Ecto neural progenitor cell (in vitro differentiated cells): Measurements from ENCODE around the gene ITPKB.

Experiments
- DNase-seq: peaks from one replicate; pipeline ENCODE4 v3.0.0-alpha.2; 2018; ENCODE audit warnings: low spot score

ITPKB gene

GRCh38 chr1:226704169-226704937, 34.7 kb downstream of the ITPKB start:
- no peak for DNase-seq

GRCh38 chr1:226702957-226703831, 35.9 kb downstream of the ITPKB start:
- DNase-seq, result peak; percentile 85

GRCh38 chr1:226702318-226702956, 36.6 kb downstream of the ITPKB start:
- no peak for DNase-seq

GRCh38 chr1:226700861-226701260, 38.2 kb downstream of the ITPKB start:
- no peak for DNase-seq

- no peak for DNase-seq
Observed at GRCh38 chr1:226699166-226699565, 39.9 kb downstream of the ITPKB start.

- DNase-seq, result no peak
Observed at GRCh38 chr1:226698659-226699058, 40.4 kb downstream of the ITPKB start.

GRCh38 chr1:226697929-226698544, 41.0 kb downstream of the ITPKB start:
- DNase-seq, result no peak

- DNase-seq, result no peak
Observed at GRCh38 chr1:226697151-226697928, 41.7 kb downstream of the ITPKB start.

GRCh38 chr1:226696547-226696946, 42.5 kb downstream of the ITPKB start:
- DNase-seq, result no peak

- DNase-seq, result no peak
Observed at GRCh38 chr1:226695335-226695900, 43.7 kb downstream of the ITPKB start.

- DNase-seq, result no peak
Observed at GRCh38 chr1:226692823-226693222, 46.3 kb downstream of the ITPKB start.

GRCh38 chr1:226692051-226692792, 46.9 kb downstream of the ITPKB start:
- no peak for DNase-seq

GRCh38 chr1:226691247-226691646, 47.8 kb downstream of the ITPKB start:
- no peak for DNase-seq

GRCh38 chr1:226690460-226690982, 48.6 kb downstream of the ITPKB start:
- no peak for DNase-seq

- no peak for DNase-seq
Observed at GRCh38 chr1:226688808-226689207, 50.3 kb downstream of the ITPKB start.

- DNase-seq, result no peak
Observed at GRCh38 chr1:226688056-226688748, 50.9 kb downstream of the ITPKB start.

- DNase-seq, result no peak
Observed at GRCh38 chr1:226687426-226687825, 51.7 kb downstream of the ITPKB start.

GRCh38 chr1:226686440-226687425, 52.3 kb downstream of the ITPKB start:
- DNase-seq, result no peak
